Coronary artery (tissue), 2 donors: ENCODE measurements around the gene CHRDL1.

Source experiments
- DNase-seq: peaks from one replicate; pipeline ENCODE4 v3.0.0-alpha.2; 2017; ENCODE audit warnings: low spot score
- H3K27ac ChIP-seq, 2 donors: fragments of 200-600 bp; sonication (generic); one replicate each; pipeline ENCODE4 v1.5.1; 2016 to 2019
- H3K4me3 ChIP-seq: fragments of 200-600 bp; sonication (generic); 2 replicates; pipeline ENCODE4 v1.5.1; 2016; ENCODE audit warnings: mild to moderate bottlenecking, moderate library complexity
- CTCF ChIP-seq: fragments of 200-600 bp; sonication (generic); IDR thresholded peaks from one replicate; pipeline ENCODE4 v1.5.1; 2019; ENCODE audit warnings: antibody characterized with exemption

Gene CHRDL1

DNA sequence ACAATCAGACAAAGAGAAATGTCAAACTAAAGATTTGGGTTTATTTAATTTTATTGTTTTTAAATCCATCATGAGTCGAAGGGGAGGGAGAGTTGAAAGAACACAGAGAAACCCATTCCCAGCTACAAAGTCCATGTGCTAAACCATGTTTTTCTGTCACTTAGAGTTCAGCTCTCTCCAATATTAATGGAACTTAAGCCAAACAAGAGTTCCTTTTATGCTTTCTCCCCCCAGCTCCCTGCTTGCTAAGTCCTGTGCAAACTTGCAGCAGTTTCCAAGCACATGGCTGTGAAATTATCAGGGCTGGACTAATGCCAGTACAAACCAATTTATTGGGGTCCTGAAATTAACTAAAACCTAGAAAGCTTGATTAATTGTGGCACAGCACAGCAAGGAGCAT, 9.7 kb upstream of the CHRDL1 start:
- no peak for TF ChIP-seq CTCF
- Histone ChIP-seq H3K4me3 (no peak overlapping the region), H3K27ac (no peak overlapping the region)
- DNase-seq = no peak

DNA sequence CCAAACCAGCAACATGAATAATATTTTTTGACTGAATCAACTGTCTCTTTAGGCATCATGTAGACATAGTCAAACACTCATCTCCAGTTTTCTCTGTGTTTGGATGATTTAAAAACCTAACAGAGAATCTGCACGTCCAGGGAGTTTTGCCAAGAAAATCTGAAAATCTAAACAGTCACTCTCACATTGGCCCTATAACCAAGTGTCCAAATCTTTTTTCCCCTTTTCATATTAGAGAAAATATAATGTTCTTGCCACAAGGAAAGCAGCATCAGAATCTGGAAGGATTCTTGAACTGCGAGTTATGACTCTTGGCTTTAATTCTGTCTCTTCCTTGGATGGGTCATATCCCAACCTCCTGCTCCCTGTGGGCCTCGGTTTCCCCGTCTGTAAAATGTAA, 8.8 kb upstream of the CHRDL1 start:
- Histone ChIP-seq H3K27ac (no peak overlapping the region), H3K4me3 (no peak overlapping the region)
- TF ChIP-seq CTCF = no peak
- DNase-seq = no peak

DNA sequence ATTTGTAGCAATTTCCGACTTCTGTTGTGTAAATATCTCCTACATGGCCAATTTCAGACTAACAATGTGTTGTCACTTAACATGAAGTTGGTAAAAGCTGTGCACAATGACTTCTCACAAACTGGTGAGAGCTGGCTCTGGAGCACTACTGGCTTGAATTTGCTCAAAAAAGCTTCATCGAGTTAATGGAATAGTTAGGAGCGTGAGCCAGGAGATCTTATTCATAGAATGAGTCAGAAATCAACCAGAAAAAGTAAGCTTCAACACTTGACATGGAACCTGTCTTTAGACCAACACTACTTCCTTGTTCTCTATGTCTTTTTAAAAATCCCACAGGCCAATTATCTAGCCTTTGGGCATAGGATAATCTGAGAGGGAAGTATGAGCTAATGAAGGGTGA, 7.9 kb upstream of the CHRDL1 start:
- H3K27ac ChIP-seq = no peak overlapping the region
- DNase-seq = no peak
- H3K4me3 ChIP-seq = no peak overlapping the region
- TF ChIP-seq CTCF = no peak

- Histone ChIP-seq H3K27ac (peak overlapping the region in 1 of 2 donors; percentile 25), H3K4me3 (peak overlapping the region; percentile 66)
- no peak for TF ChIP-seq CTCF
- no peak for DNase-seq
Observed at GRCh38 chrX:110796407-110796697, 735 bp upstream of the CHRDL1 start.

DNA sequence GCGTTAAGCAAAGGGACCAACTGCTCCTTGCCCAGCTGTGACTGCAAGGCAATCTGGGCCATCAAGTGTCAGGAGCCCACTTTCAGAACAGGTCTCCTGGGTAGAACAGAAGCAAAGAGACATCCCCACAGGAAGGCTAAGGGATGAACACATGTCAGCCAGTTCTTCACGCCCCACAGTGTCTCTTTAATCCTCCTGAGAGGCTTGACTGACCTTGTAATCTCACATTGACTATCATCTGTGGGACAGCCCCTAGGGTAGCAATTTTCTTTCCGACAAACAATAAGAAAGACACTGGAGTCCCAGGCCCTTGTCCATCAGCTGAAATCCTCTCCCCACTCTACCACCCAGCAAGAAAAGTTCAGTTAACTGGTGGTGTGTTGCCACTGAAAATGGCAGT, 1.0 kb downstream of the CHRDL1 start:
- peak overlapping the region in 1 of 2 donors; percentile 24 for H3K27ac ChIP-seq
- no peak for DNase-seq
- no peak for TF ChIP-seq CTCF
- H3K4me3 ChIP-seq = no peak overlapping the region

DNA sequence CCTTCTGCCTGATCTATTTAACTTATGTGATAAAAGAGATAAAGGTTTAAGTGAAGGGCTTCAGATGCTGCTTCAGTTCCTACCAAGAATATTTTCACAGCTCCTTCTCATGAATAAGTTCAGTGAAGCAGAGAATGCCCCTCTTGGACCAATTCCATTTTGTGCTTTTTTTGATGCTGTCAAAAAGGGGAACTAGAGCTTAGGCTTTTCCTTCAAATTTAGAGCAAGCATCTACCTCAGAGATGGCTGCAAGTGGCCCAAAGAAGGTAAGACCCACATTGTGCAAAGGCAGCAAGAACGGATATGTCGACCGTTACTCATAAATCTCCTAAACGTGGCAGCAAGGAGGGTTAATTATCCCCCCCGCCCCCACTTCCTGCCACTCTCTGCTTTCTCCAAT, 4.5 kb downstream of the CHRDL1 start:
- H3K4me3 ChIP-seq = no peak overlapping the region
- TF ChIP-seq CTCF = no peak
- no peak for DNase-seq
- no peak overlapping the region for H3K27ac ChIP-seq

- DNase-seq = no peak
- TF ChIP-seq CTCF = no peak
- H3K27ac ChIP-seq = no peak overlapping the region
Observed at GRCh38 chrX:110786486-110786885, 9.1 kb downstream of the CHRDL1 start.

More at GRCh38 chrX:110786486-110786885, 9.1 kb downstream of the CHRDL1 start:
- no peak overlapping the region for H3K4me3 ChIP-seq
